GM12878 (cell line): ENCODE measurements around the gene MCCD1. TPM values are rescaled to one million over a fixed set of nuclear protein-coding genes. Genes with fewer than 3 reads are reported as not detected.
A peak's percentile ranks its signal among the peaks of the same experiment; 100 is the strongest.

ENCODE experiments used
- ATAC-seq: fragments of 200-7000 bp; cut with Tn5 transposase; 3 replicates; pipeline ENCODE4 v1.9.1; 2020; ENCODE audit warnings: mild to moderate bottlenecking, moderate library complexity
- BruUV-seq: library from RNA; stranded (reverse); fragments of 400-500 nt; replicated peaks from 2 replicates; lab custom pipeline; 2021; lab: Mats Ljungman, UMichigan
- CTCF ChIA-PET: fragments of 300-600 bp; sonication (Branson Sonifier 250); formaldehyde crosslinking; extraction: SDS; loops from one replicate; lab custom pipeline; 2021; ENCODE audit warnings: inconsistent platforms; lab: Yijun Ruan, JAX
- POLR2A ChIA-PET: fragments of 350-600 bp; formaldehyde crosslinking; extraction: SDS; loops from one replicate; lab custom pipeline; 2021; ENCODE audit warnings: inconsistent platforms; lab: Charles Lee
- RAD21 ChIA-PET: fragments of 300-600 bp; sonication (Branson Sonifier 250); formaldehyde crosslinking; loops from one replicate; lab custom pipeline; 2023; ENCODE audit warnings: antibody characterized with exemption; ENCODE audit not compliant: unreplicated experiment; lab: Charles Lee
- SMC1A ChIA-PET: fragments of 300-600 bp; sonication (Branson Sonifier 250); formaldehyde crosslinking; loops from one replicate; lab custom pipeline; 2023; ENCODE audit not compliant: unreplicated experiment, uncharacterized antibody; lab: Charles Lee
- DNase-seq: peaks from one replicate; pipeline ENCODE4 v3.0.0-alpha.2; 2011; ENCODE audit warnings: low read depth, low spot score
- FAIRE-seq: peaks from 3 replicates; lab custom pipeline; 2011; peaks lifted over from hg19 to GRCh38; lab: Jason Lieb, UNC
- H2AFZ ChIP-seq: 2 replicates; pipeline ENCODE4 v1.6.0; 2011; ENCODE audit warnings: low read depth, low read length, control low read depth; ENCODE audit not compliant: control insufficient read depth
- H3K27ac ChIP-seq: 2 replicates; pipeline ENCODE4 v1.5.1; 2011; ENCODE audit warnings: control low read depth; ENCODE audit not compliant: control insufficient read depth, insufficient read depth
- H3K27me3 ChIP-seq, 2 experiments: replicated peaks in 1 of 2; 2 replicates each; pipeline versions ENCODE4 v1.6.0 to v1.6.1; 2011; ENCODE audit warnings: low read length in 1 of 2; ENCODE audit not compliant: control insufficient read depth in 2 of 2, insufficient read depth in 2 of 2
- H3K36me3 ChIP-seq, 2 experiments: 2 replicates each; pipeline ENCODE4 v1.5.1; 2011; ENCODE audit warnings: low read length in 1 of 2; ENCODE audit not compliant: control insufficient read depth in 2 of 2, insufficient read depth in 2 of 2
- H3K4me1 ChIP-seq: 2 replicates; pipeline ENCODE4 v1.6.1; 2011; ENCODE audit warnings: mild to moderate bottlenecking, low read length, moderate library complexity, mixed read lengths; ENCODE audit not compliant: control insufficient read depth, insufficient read depth
- H3K4me2 ChIP-seq: 2 replicates; pipeline ENCODE4 v1.6.0; 2011; ENCODE audit warnings: control low read depth; ENCODE audit not compliant: control insufficient read depth, insufficient read depth
- H3K4me3 ChIP-seq: fragments of 200-600 bp; sonication (generic); 2 replicates; pipeline ENCODE4 v1.5.1; 2016
- H3K79me2 ChIP-seq: 2 replicates; pipeline ENCODE4 v1.6.0; 2011; ENCODE audit warnings: low read length; ENCODE audit not compliant: control insufficient read depth, insufficient read depth
- H3K9ac ChIP-seq: 2 replicates; pipeline ENCODE4 v1.8.0; 2011; ENCODE audit warnings: low read length, control low read depth, mixed read lengths; ENCODE audit not compliant: control insufficient read depth, insufficient read depth
- H3K9me3 ChIP-seq: replicated peaks from 3 replicates; pipeline ENCODE4 v1.5.1; 2011; ENCODE audit warnings: mild to moderate bottlenecking, low read length; ENCODE audit not compliant: control insufficient read depth, insufficient read depth
- H4K20me1 ChIP-seq: 2 replicates; pipeline ENCODE4 v1.6.0; 2011; ENCODE audit not compliant: control insufficient read depth, insufficient read depth
- CHD4 ChIP-seq: fragments of 200-600 bp; sonication (generic); IDR thresholded peaks from 2 replicates; pipeline ENCODE4 v1.6.1; 2016; ENCODE audit warnings: mild to moderate bottlenecking
- DPF2 ChIP-seq: fragments of 450-650 bp; IDR thresholded peaks from 2 replicates; pipeline ENCODE4 v1.6.1; 2017; ENCODE audit warnings: mild to moderate bottlenecking
- EED ChIP-seq: sonication (generic); IDR thresholded peaks from 2 replicates; pipeline ENCODE4 v1.6.1; 2016; ENCODE audit warnings: antibody characterized with exemption, low read depth
- ETV6 ChIP-seq, 2 experiments: fragments of 450-650 bp in 1 of 2; IDR thresholded peaks in 1 of 2; conservative IDR thresholded peaks in 1 of 2; 2 replicates each; pipeline ENCODE4 v1.6.1; 2014; ENCODE audit warnings: antibody characterized with exemption in 1 of 2, borderline replicate concordance in 1 of 2, low read depth in 1 of 2, mild to moderate bottlenecking in 1 of 2, moderate library complexity in 1 of 2
- IRF5 ChIP-seq: fragments of 450-650 bp; IDR thresholded peaks from 2 replicates; pipeline ENCODE4 v1.6.1; 2017; ENCODE audit warnings: borderline replicate concordance
- MLLT1 ChIP-seq: fragments of 450-650 bp; IDR thresholded peaks from 2 replicates; pipeline ENCODE4 v1.6.1; 2016; ENCODE audit warnings: mild to moderate bottlenecking
- POLR2A ChIP-seq: IDR thresholded peaks from 2 replicates; pipeline ENCODE4 v1.6.1; 2011; ENCODE audit warnings: low read depth, mild to moderate bottlenecking, low read length
- RUNX3 ChIP-seq: IDR thresholded peaks from 2 replicates; pipeline ENCODE4 v1.6.1; 2012; ENCODE audit warnings: low read length, inconsistent platforms
- SP1 ChIP-seq: IDR thresholded peaks from one replicate; pipeline ENCODE4 v1.6.1; 2011; ENCODE audit warnings: low read depth, low read length
- ZNF592 ChIP-seq: fragments of 450-650 bp; IDR thresholded peaks from 2 replicates; pipeline ENCODE4 v1.6.1; 2017; ENCODE audit warnings: mild to moderate bottlenecking, moderate library complexity
- WGBS: methylation state at CpG from one replicate; pipeline ENCODE4 v1.1.6; 2016; ENCODE audit warnings: low lambda C conversion rate; ENCODE audit not compliant: insufficient replicate concordance, insufficient coverage; ENCODE audit errors: missing lambda C conversion rate; 5-methylcytosine and 5-hydroxymethylcytosine counted together
- in situ Hi-C: fragments of 300-500 bp; cut with MboI; formaldehyde crosslinking; loops from 9 replicates; pipeline ENCODE4 v1.14.3; 2018; ENCODE audit warnings: mixed read lengths
- intact Hi-C: fragments of 100-400 bp; cut with micrococcal nuclease; formaldehyde crosslinking; loops from one replicate; pipeline ENCODE4 v1.14.2; 2022; ENCODE audit not compliant: unreplicated experiment
- polyA plus RNA-seq, 11 experiments: library from polyadenylated mRNA; depleted of rRNA in 4 of 11; unstranded in 6 of 11; stranded (reverse) in 5 of 11; fragments of >200 nt; fragmentation: Nextera tagmentation in 4 of 11; fragmentation: Illumina TruSeq in 1 of 11; extraction: Ambion mirVana in 4 of 11; extraction: Trizol in 1 of 11; gene quantifications; 1 replicate in 1 of 11; 2 replicates in 10 of 11; pipeline versions ENCODE4 v1.2.1 to v1.2.3, GENCODE V29; 2011 to 2016; ENCODE audit warnings: inconsistent platforms in 2 of 11, missing spikeins in 2 of 11, low read depth in 1 of 11
- total RNA-seq, 4 experiments: library from RNA; depleted of rRNA in 3 of 4; stranded (reverse); fragments of >200 nt in 3 of 4; fragmentation: Illumina TruSeq in 1 of 4; extraction: Trizol in 1 of 4; gene quantifications; 2 replicates each; pipeline versions ENCODE4 v1.2.1 to v1.2.3, GENCODE V29; 2013 to 2021

The MCCD1 gene
- total and polyA plus RNA-seq, 10 of the 15 experiments (the other 5 are each of a cell fraction or from before 2014, with no cell fraction given) = not detected

- TF ChIP-seq ZNF592 (peak; percentile 47; the same call in 1 of the 2 replicates), MLLT1 (peak; percentile 60), EED (peak; percentile 69)
Observed at GRCh38 chr6:31551371-31551770, 22.6 kb downstream of the MCCD1 start (continued).

GRCh38 chr6:31556307-31556706 is 27.5 kb downstream of the MCCD1 start:
- no peak overlapping the region for H2AFZ ChIP-seq
- TF ChIP-seq IRF5 (no peak), DPF2 (0 out of 2 replicates have a peak, but pooled peaks have one; percentile 26), CHD4 (no peak), RUNX3 (peak; percentile 24; the same call in 1 of the 2 replicates), ETV6 (conservative IDR thresholded peaks at IDR 0.05 in 1 of 2, IDR thresholded peaks at IDR 0.05 in 1 of 2; ENCODE audit: borderline replicate concordance in 1 of 2, low read depth in 1 of 2) (peak in 1 of 2 experiments; percentile 83; a peak in 2 of 4 replicates), POLR2A (0 out of 2 replicates have a peak, but pooled peaks have one; percentile 21), EED (peak; percentile 58), SP1 (no peak)
- no peak overlapping the region; the same call in 1 of the 2 replicates for H3K9ac ChIP-seq
- no peaks in the 10 kb centered on the region for H4K20me1 ChIP-seq
- DNase-seq = no peak
- ChIA-PET CTCF (interaction anchor here (1.3 to 34.8 kb wide), 3 partner anchors 12 to 32 kb away, joined by 4 to 2098 read pairs (median 34); partner anchors contain the start of genes LST1, LTB, NCR3 and TNF), SMC1A (interaction anchor here (0.8 to 34.7 kb wide), 4 partner anchors 9 to 83 kb away, joined by 3 to 1989 read pairs (median 4); partner anchors contain the start of genes LST1, LTA, LTB and NCR3), RAD21 (interaction anchor here (0.9 to 15.9 kb wide), 5 partner anchors 12 to 61 kb away, joined by 3 to 620 read pairs (median 5); partner anchors contain the start of genes LST1, LTB, NCR3 and TNF), POLR2A (interaction anchor here (0.6 to 9.1 kb wide), 7 partner anchors 13 to 44 kb away, joined by 3 to 255 read pairs (median 4); partner anchors contain the start of genes LST1, LTB, NCR3 and TNF)
- FAIRE-seq = no peak
- H3K4me2 ChIP-seq = peak overlapping the region; percentile 75
- intact Hi-C loops (no loop called here), in situ Hi-C loops (loop anchor here (25.0 kb wide), 2 partner anchors 1056 to 1406 kb away; partner anchors contain the start of genes BRD2 and HLA-DMA)
- no peak overlapping the region for H3K4me3 ChIP-seq
- peak overlapping the region; percentile 66 for H3K27ac ChIP-seq
- 2% methylated on average over 3 of the region's 3 CpGs for WGBS
- no peaks in the 10 kb centered on the region for H3K9me3 ChIP-seq
- peaks cover 0 to 4% of the 10 kb centered on the region in 2 experiments; a peak in 2 of 4 replicates for H3K36me3 ChIP-seq
- H3K4me1 ChIP-seq = peaks cover 52% of the 10 kb centered on the region
- H3K79me2 ChIP-seq = peaks cover 16% of the 10 kb centered on the region
- no peak for ATAC-seq
- no peaks in the 10 kb centered on the region for H3K27me3 ChIP-seq
- no TSS peak for BruUV-seq
